GDM1 (cell line): ENCODE data around the gene MAP2.

Source experiments
- DNase-seq: peaks from one replicate; lab custom pipeline; 2025; lab: John Stamatoyannopoulos, UW

Gene MAP2

GRCh38 chr2:209726311-209726710, 302.5 kb downstream of the MAP2 start:
- no peak for DNase-seq

DNA sequence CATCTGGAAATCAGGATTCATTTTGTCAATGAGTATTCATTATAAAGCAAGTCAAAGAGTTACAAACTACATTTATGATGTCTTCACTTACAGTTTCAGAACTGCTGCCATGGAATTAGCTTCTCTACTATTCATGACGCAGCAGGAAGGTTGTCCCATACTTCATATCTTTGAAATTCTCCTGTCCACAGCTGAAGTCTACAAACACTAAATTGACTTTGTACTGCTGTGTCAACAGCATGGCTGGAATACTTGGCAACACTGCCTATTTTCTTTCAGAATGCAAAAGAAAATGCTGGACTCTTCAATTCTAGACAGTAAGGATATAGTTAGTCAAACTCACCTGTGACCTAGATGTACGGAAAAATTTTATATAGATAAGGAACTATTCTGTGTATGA, 303.2 kb downstream of the MAP2 start:
- DNase-seq = no peak

DNA sequence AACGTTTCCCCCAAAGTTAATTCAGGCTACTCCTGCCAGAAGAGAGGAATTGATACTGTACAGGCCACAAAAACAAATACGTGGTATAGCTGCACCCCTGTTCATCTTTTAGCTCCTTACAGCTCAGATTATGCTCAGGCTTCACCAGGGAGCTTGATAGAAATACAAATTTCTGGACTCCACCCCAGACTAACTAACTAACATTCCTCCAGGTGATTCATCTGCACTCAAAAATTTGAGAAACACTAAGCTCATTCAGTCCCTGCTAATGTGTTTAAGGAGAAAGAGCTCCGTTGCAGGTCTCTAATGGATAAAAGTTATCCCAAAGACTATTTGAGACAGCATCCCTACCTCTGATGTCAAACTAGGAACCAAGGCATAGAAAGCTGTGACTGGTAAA, 311.0 kb downstream of the MAP2 start:
- no peak for DNase-seq

- DNase-seq = no peak
These were observed 318.1 kb downstream of the MAP2 start for GRCh38 chr2:209741953-209742352.

- no peak for DNase-seq
These were observed 329.2 kb downstream of the MAP2 start for GRCh38 chr2:209753020-209753419.

DNA sequence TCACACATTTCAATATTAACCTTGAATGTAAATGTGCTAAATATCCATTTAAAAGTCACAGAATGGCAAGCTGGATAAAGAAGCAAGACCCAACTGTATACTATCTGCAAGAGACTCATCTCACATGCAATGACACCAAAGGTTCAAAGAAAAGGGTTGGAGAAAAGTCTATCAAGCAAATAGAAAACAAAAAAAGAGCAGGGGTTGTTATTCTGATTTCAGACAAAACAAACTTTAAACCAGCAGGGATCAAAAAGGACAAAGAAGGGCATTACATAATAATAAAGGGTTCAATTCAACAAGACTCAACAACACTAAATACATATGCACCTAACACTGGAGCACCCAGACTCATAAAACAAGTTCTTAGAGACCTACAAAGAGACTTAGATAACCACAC, 333.3 kb downstream of the MAP2 start:
- DNase-seq = no peak

DNA sequence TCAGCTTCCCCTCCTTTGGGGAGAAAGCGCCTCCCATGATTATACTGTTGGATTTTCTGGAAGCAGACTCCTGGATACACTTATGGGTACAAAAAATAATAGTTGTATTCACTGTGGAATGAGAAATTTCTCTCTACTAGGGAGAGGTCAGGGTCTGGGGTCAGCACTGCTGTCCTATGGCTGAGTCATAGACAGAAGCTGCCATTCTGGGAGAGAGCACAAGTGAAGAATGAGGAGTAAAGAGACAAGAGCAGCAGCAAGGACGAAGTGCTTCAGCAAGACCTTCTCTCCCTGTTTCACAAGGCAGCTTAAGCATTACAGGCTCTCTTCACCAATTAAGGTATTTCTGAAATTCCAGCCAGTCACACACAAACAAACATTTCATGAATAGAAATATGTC, 337.7 kb downstream of the MAP2 start:
- DNase-seq = no peak

DNA sequence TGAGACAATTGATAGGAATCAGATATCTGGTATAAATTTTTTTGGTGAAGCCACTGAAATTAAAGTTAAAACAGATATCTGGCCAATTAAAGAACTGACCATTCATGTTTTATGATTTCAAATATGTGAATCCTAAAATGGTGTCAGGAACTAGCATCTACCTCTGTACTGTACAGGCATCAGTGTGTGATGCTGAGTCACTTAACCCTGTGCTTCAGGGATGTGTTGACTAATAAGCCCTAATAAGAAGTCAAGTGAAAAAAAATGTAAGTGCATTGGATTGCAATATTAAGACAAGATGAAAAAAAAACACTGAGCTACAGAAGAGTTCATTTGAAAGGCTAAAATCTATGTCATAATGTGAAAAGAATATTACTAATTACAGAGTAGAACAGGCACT, 338.7 kb downstream of the MAP2 start:
- DNase-seq = no peak

DNA sequence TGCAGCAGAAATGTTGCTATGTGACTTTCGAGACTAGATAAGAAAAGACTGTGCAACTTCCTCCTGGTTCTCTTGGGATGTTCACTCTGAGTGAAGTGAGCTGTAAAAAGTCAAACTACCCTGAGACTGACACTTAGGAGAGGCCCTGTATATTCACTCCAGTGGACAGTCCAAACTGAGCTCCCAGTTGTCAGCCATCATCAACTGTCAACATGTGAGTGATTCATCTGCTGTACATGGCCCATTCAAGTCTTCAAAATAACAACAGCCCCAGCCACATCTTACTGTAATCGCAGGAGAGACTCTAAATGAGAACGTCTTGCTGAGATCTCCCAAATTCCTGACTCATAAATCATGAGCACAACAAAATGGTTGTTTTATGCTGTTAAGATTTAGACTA, 339.3 kb downstream of the MAP2 start:
- DNase-seq = no peak

DNA sequence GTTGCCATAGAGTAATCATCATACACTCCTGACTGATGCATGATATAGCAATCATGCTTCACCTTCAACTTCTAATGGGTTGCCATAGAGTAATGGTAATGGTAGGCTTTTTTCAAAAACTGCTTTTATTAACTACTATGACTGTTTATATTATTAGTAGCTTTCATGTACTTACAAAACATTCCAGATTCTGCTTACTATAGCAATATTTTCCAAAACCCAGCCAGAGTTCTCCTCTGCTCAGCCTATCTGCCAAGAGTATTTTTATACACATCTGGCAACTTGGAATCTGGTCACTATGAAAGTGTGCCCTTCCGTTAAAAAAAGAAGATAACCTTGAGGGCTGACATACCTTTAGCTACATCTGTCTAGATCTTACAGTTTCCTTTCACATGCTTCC, 342.8 kb downstream of the MAP2 start:
- no peak for DNase-seq

DNA sequence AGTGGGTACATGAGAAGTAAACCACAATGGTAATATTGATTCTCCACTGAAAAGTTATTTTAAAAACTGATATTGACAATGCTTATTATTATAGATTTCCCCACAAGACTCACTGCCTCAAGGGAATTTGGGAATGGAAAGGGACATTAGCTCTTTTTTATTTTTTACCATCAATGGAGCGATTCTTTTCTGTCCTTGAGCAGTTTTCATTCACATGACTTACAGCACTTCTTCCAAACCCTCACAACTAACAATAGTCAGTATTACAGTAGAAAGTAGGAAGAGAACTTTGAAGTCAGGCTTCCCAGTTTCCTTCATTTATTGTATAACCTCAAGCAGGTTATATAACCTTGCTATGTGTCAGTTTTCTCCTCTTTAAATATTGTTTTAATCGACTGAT, 343.5 kb downstream of the MAP2 start:
- no peak for DNase-seq

DNA sequence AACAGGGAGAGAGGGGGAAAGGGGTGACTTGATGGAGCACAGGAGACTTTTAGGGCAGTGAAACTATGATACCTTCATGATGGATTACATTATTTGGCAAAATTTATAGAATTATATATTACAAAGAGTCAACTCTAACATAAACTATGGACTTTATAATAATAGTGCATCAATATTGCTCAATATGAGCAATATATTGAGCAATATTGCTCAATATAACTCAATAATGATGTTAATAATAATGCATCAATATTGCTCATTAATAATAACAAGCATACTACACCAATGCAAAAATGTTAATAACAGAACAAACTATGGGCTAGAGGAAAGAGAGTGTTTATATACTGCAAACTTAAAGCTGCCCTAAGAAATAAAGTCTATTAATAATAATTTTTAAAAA, 344.7 kb downstream of the MAP2 start:
- DNase-seq = no peak

GRCh38 chr2:209771474-209772289, 347.8 kb downstream of the MAP2 start, which contains the start of gene UNC80:
TSS of gene UNC80 (plus strand) at chr2:209771832. CDS start at chr2:209772073, 241 bp downstream.
- DNase-seq = no peak

- DNase-seq = no peak
These were observed 348.4 kb downstream of the MAP2 start for GRCh38 chr2:209772290-209772685.

GRCh38 chr2:209773377-209773776, 349.5 kb downstream of the MAP2 start:
- DNase-seq = no peak
